HCT116 (cell line): ENCODE results near the gene MAMLD1. TPM values are rescaled to one million over a fixed set of nuclear protein-coding genes. Genes with fewer than 3 reads are reported as not detected.

Source experiments
- ATAC-seq: fragments of 200-7000 bp; cut with Tn5 transposase; 2 replicates; pipeline ENCODE4 v1.9.1; 2020; ENCODE audit warnings: mild to moderate bottlenecking, moderate library complexity
- BruUV-seq: library from RNA; stranded (reverse); fragments of 400-500 nt; replicated peaks from 2 replicates; lab custom pipeline; 2021; lab: Mats Ljungman, UMichigan
- CTCF ChIA-PET: fragments of 300-600 bp; sonication (Branson Sonifier 250); formaldehyde crosslinking; loops from one replicate; lab custom pipeline; 2021; ENCODE audit warnings: antibody characterized with exemption; lab: Charles Lee
- POLR2A ChIA-PET: fragments of 300-600, 350-600 bp; sonication (Branson Sonifier 250); formaldehyde crosslinking; loops from one replicate; lab custom pipeline; 2021; ENCODE audit warnings: antibody characterized with exemption; lab: Charles Lee
- RAD21 ChIA-PET, 2 experiments: fragments of 300-600 bp; sonication (Branson Sonifier 250); formaldehyde crosslinking; loops; one replicate each; lab custom pipeline; 2023; ENCODE audit warnings: low total read pairs in 2 of 2; ENCODE audit not compliant: uncharacterized antibody in 2 of 2, unreplicated experiment in 2 of 2, low non-redundant PET in 1 of 2; lab: Charles Lee
- DNase-seq: peaks from one replicate; pipeline ENCODE4 v3.0.0-alpha.2; 2010; ENCODE audit warnings: low read depth, low spot score
- H2AFZ ChIP-seq: fragments of 200-600 bp; shearing (Covaris generic), sonication (generic); 2 replicates; pipeline ENCODE4 v1.6.1; 2017; ENCODE audit warnings: low read depth, mixed run types, mixed read lengths, antibody characterized with exemption, low read length; ENCODE audit not compliant: poor library complexity, severe bottlenecking
- H3K27ac ChIP-seq: 2 replicates; pipeline ENCODE4 v1.5.1; 2012; ENCODE audit warnings: low read depth, low read length
- H3K27me3 ChIP-seq: fragments of 200-600 bp; sonication (generic); 2 replicates; pipeline ENCODE4 v1.6.1; 2016; ENCODE audit warnings: mixed run types, low read length, mixed read lengths; ENCODE audit not compliant: insufficient read depth
- H3K36me3 ChIP-seq, 2 experiments: fragments of 200-500 bp in 1 of 2; fragments of 200-600 bp in 1 of 2; sonication (Bioruptor generic) in 1 of 2; sonication (generic) in 1 of 2; 2 replicates each; pipeline versions ENCODE4 v1.5.1 to v1.6.1; 2014 to 2016; ENCODE audit warnings: low read length in 2 of 2, inconsistent platforms in 1 of 2, mixed read lengths in 1 of 2, mixed run types in 1 of 2; ENCODE audit not compliant: insufficient read depth in 2 of 2, control insufficient read depth in 1 of 2
- H3K4me1 ChIP-seq, 2 experiments: fragments of 200-600 bp in 1 of 2; sonication (generic) in 1 of 2; 2 replicates each; pipeline versions ENCODE4 v1.5.1 to v1.6.1; 2012 to 2017; ENCODE audit warnings: low read length in 2 of 2, inconsistent platforms in 1 of 2, mild to moderate bottlenecking in 1 of 2, mixed read lengths in 1 of 2, mixed run types in 1 of 2, moderate library complexity in 1 of 2; ENCODE audit not compliant: insufficient read depth in 2 of 2, control insufficient read depth in 1 of 2
- H3K4me2 ChIP-seq: fragments of 200-600 bp; sonication (generic); 2 replicates; pipeline ENCODE4 v1.6.1; 2017; ENCODE audit warnings: mixed run types, low read length, mixed read lengths
- H3K4me3 ChIP-seq, 2 experiments: fragments of 200-600 bp in 1 of 2; sonication (generic) in 1 of 2; replicated peaks in 1 of 2; 2 replicates each; pipeline ENCODE4 v1.5.1; 2011 to 2016; ENCODE audit warnings: low read length in 2 of 2, control low read depth in 1 of 2, low read depth in 1 of 2, mild to moderate bottlenecking in 1 of 2, mixed read lengths in 1 of 2, mixed run types in 1 of 2
- H3K79me2 ChIP-seq: fragments of 200-600 bp; sonication (generic); 2 replicates; pipeline ENCODE4 v1.6.1; 2017; ENCODE audit warnings: mild to moderate bottlenecking, mixed run types, low read length, moderate library complexity, mixed read lengths; ENCODE audit not compliant: insufficient read depth
- H3K9ac ChIP-seq: fragments of 200-600 bp; sonication (generic); 2 replicates; pipeline ENCODE4 v1.6.1; 2016; ENCODE audit warnings: low read length, mixed read lengths
- H3K9me2 ChIP-seq: fragments of 200-600 bp; sonication (generic), shearing (Covaris generic); 2 replicates; pipeline ENCODE4 v1.6.1; 2017; ENCODE audit warnings: mixed run types, mild to moderate bottlenecking, moderate library complexity; ENCODE audit not compliant: insufficient read depth
- H3K9me3 ChIP-seq, 2 experiments: fragments of 200-500 bp in 1 of 2; fragments of 200-600 bp in 1 of 2; sonication (Bioruptor generic) in 1 of 2; sonication (generic) in 1 of 2; 2 replicates each; pipeline ENCODE4 v1.6.1; 2014 to 2017; ENCODE audit warnings: low read length in 2 of 2, mixed read lengths in 2 of 2, inconsistent platforms in 1 of 2, low read depth in 1 of 2, mild to moderate bottlenecking in 1 of 2, mixed run types in 1 of 2, moderate library complexity in 1 of 2; ENCODE audit not compliant: control insufficient read depth in 1 of 2, insufficient read depth in 1 of 2
- H4K20me1 ChIP-seq: fragments of 200-600 bp; sonication (generic), shearing (Covaris generic); 2 replicates; pipeline ENCODE4 v1.6.1; 2017; ENCODE audit warnings: mixed run types, mild to moderate bottlenecking, moderate library complexity; ENCODE audit not compliant: insufficient read depth
- CBX3 ChIP-seq: IDR thresholded peaks from 2 replicates; pipeline ENCODE4 v1.6.1; 2012; ENCODE audit warnings: low read depth
- CEBPB ChIP-seq: IDR thresholded peaks from 2 replicates; pipeline ENCODE4 v1.6.1; 2012; ENCODE audit warnings: low read depth
- CTCF ChIP-seq, 3 experiments: fragments of 200-600 bp in 1 of 3; sonication (generic) in 1 of 3; IDR thresholded peaks in 2 of 3; conservative IDR thresholded peaks in 1 of 3; 2 replicates each; pipeline ENCODE4 v1.5.1; 2012 to 2017; ENCODE audit warnings: low read depth in 2 of 3, low read length in 2 of 3, antibody characterized with exemption in 1 of 3, borderline replicate concordance in 1 of 3, control low read depth in 1 of 3, mild to moderate bottlenecking in 1 of 3, mixed read lengths in 1 of 3, mixed run types in 1 of 3, moderate library complexity in 1 of 3; ENCODE audit not compliant: insufficient read depth in 1 of 3
- EZH2 ChIP-seq: fragments of 200-600 bp; sonication (generic); IDR thresholded peaks from 2 replicates; pipeline ENCODE4 v1.6.1; 2017; ENCODE audit warnings: antibody characterized with exemption, mixed run types
- JUND ChIP-seq: IDR thresholded peaks from 2 replicates; pipeline ENCODE4 v1.6.1; 2012
- POLR2A ChIP-seq: IDR thresholded peaks from 2 replicates; pipeline ENCODE4 v1.7.0; 2011; ENCODE audit warnings: borderline replicate concordance; ENCODE audit not compliant: insufficient read depth, insufficient read length; ENCODE audit errors: extremely low read depth
- REST ChIP-seq: IDR thresholded peaks from 2 replicates; pipeline ENCODE4 v1.6.1; 2012; ENCODE audit warnings: low read depth
- SIN3A ChIP-seq: IDR thresholded peaks from 2 replicates; pipeline ENCODE4 v1.6.1; 2012; ENCODE audit warnings: low read depth
- SP1 ChIP-seq: IDR thresholded peaks from 2 replicates; pipeline ENCODE4 v1.6.1; 2012; ENCODE audit warnings: low read depth
- SRF ChIP-seq: IDR thresholded peaks from 2 replicates; pipeline ENCODE4 v1.6.1; 2012; ENCODE audit warnings: low read depth
- TCF7L2 ChIP-seq: IDR thresholded peaks from 2 replicates; pipeline ENCODE4 v1.7.0; 2011; ENCODE audit warnings: borderline replicate concordance, inconsistent platforms; ENCODE audit not compliant: insufficient read depth, insufficient read length; ENCODE audit errors: extremely low read depth
- YY1 ChIP-seq: IDR thresholded peaks from 2 replicates; pipeline ENCODE4 v1.6.1; 2011; ENCODE audit warnings: low read length, low read depth, moderate library complexity, mild to moderate bottlenecking; ENCODE audit not compliant: insufficient replicate concordance; ENCODE audit errors: extremely low read depth
- ZBTB33 ChIP-seq: IDR thresholded peaks from 2 replicates; pipeline ENCODE4 v1.6.1; 2011; ENCODE audit warnings: mild to moderate bottlenecking, low read length, moderate library complexity; ENCODE audit not compliant: insufficient replicate concordance; ENCODE audit errors: extremely low read depth
- intact Hi-C: fragments of 100-400 bp; cut with micrococcal nuclease; formaldehyde crosslinking; loops from 2 replicates; pipeline ENCODE4 v1.10.0; 2022
- total RNA-seq: library from RNA; stranded (reverse); gene quantifications from one replicate; pipeline ENCODE4 v1.2.1, GENCODE V29; 2021; ENCODE audit not compliant: unreplicated experiment

MAMLD1 gene
- total RNA-seq, 1 experiment from 2014 or later = 3.6 TPM

GRCh38 chrX:150526692-150527091, 163.6 kb downstream of the MAMLD1 start:
- ATAC-seq (no peak), DNase-seq (no peak)
- no peak overlapping the region for H3K4me3 ChIP-seq
- TF ChIP-seq POLR2A (no peak), SRF (no peak), CTCF (IDR thresholded peaks at IDR 0.05 in 2 of 3, conservative IDR thresholded peaks at IDR 0.05 in 1 of 3; ENCODE audit: borderline replicate concordance in 1 of 3, insufficient read depth in 1 of 3, low read depth in 2 of 3, low read length in 2 of 3) (no peak), CBX3 (no peak), TCF7L2 (no peak), SIN3A (no peak)
- no peak overlapping the region for H3K4me2 ChIP-seq
- no peaks in the 10 kb centered on the region for H3K4me1 ChIP-seq
- no peaks in the 10 kb centered on the region for H3K9me2 ChIP-seq
- H3K9ac ChIP-seq = no peak overlapping the region
- no peak overlapping the region for H3K27ac ChIP-seq
- BruUV-seq = no TSS peak
- ChIA-PET POLR2A (no interaction called here), CTCF (no interaction called here), RAD21 (no interaction called here)
- no peaks in the 10 kb centered on the region for H3K79me2 ChIP-seq
- H3K9me3 ChIP-seq = no peaks in the 10 kb centered on the region
- no peaks in the 10 kb centered on the region for H3K36me3 ChIP-seq
- intact Hi-C loops = no loop called here
- no peaks in the 10 kb centered on the region for H4K20me1 ChIP-seq
- no peaks in the 10 kb centered on the region for H3K27me3 ChIP-seq
- no peak overlapping the region for H2AFZ ChIP-seq

- no peak for ATAC-seq
- Histone ChIP-seq H3K9ac (no peak overlapping the region), H3K36me3 (no peaks in the 10 kb centered on the region), H4K20me1 (no peaks in the 10 kb centered on the region), H3K27ac (no peak overlapping the region), H3K79me2 (no peaks in the 10 kb centered on the region), H3K9me3 (no peaks in the 10 kb centered on the region), H3K4me2 (no peak overlapping the region), H3K27me3 (no peaks in the 10 kb centered on the region), H3K4me1 (no peaks in the 10 kb centered on the region), H3K9me2 (no peaks in the 10 kb centered on the region), H3K4me3 (no peak overlapping the region), H2AFZ (no peak overlapping the region)
- RAD21 ChIA-PET = no interaction called here
- intact Hi-C loops = no loop called here
- POLR2A ChIA-PET = no interaction called here
- DNase-seq = no peak
- no TSS peak for BruUV-seq
- CTCF ChIA-PET = no interaction called here
- TF ChIP-seq CEBPB (no peak), JUND (no peak), ZBTB33 (no peak), CBX3 (no peak), YY1 (no peak), SP1 (no peak), REST (no peak), EZH2 (no peak), SRF (no peak)
Measured at GRCh38 chrX:150527108-150527507, 164.0 kb downstream of the MAMLD1 start.
